ENCODE measurements around the gene SYT2. TPM values are rescaled to one million over a fixed set of nuclear protein-coding genes. Genes with fewer than 3 reads are reported as not detected.
"Not testable (repeated sequence)": the region's sequence is repeated elsewhere in the genome, so short reads cannot be mapped to it uniquely, and the experiment has no call there.

The SYT2 gene
- total RNA-seq, 1 donor = not detected

DNA sequence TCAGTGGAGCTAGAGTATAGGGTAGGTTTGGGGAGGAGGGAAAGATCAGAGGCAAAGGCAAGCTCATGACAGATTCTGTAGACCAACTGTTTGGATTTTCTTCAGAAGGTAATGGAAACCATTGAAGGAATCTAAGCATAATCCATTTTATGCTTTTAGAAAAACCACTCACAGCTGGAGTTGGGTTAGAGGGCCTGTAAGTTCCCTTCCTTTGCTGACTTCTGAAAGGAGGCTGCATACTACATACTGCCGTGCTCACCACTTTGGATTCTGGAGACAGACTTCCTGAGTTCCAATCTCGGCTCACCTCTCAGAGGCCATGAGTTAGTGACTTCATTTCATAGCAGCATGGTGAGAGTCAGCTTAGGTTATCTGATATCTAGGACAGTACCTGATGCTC is 6.4 kb upstream of the SYT2 start:
- no peak for DNase-seq (ENCODE audit: low read depth)
- TF ChIP-seq CTCF (IDR thresholded peaks at IDR 0.05; ENCODE audit: insufficient read depth, low read length) = no peak
- no peak overlapping the region for H3K4me3 ChIP-seq (ENCODE audit: low read depth, low read length)

DNA sequence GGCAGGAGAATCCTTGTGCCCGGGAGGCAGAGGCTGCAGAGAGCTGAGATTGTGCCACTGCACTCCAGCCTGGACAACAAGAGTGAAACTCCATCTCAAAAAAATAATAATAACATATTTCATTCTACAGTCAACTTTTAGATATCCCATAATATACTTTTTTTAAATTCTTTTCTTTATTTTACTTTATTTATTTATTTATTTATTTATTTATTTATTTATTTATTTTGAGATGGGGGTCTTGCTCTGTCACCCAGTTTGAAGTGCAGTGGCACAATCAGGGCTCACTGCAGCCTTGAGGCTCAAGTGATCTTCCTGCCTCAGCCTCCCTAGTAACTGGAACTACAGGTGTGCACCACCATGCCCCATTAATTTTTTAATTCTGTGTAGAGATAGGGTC is 3.9 kb upstream of the SYT2 start:
- H3K4me3 ChIP-seq (ENCODE audit: low read depth, low read length); DNase-seq (ENCODE audit: low read depth): not testable (repeated sequence)

- H3K4me3 ChIP-seq (ENCODE audit: low read depth, low read length) = no peak overlapping the region
- no peak for TF ChIP-seq CTCF (IDR thresholded peaks at IDR 0.05; ENCODE audit: insufficient read depth, low read length)
- DNase-seq (ENCODE audit: low read depth) = peak; percentile 17
Observed at GRCh38 chr1:202713110-202713509, 2.9 kb upstream of the SYT2 start.

GRCh38 chr1:202711949-202712635 is 1.8 kb upstream of the SYT2 start:
- DNase-seq (ENCODE audit: low read depth) = no peak
- no peak for TF ChIP-seq CTCF (IDR thresholded peaks at IDR 0.05; ENCODE audit: insufficient read depth, low read length)
- no peak overlapping the region for H3K4me3 ChIP-seq (ENCODE audit: low read depth, low read length)

DNA sequence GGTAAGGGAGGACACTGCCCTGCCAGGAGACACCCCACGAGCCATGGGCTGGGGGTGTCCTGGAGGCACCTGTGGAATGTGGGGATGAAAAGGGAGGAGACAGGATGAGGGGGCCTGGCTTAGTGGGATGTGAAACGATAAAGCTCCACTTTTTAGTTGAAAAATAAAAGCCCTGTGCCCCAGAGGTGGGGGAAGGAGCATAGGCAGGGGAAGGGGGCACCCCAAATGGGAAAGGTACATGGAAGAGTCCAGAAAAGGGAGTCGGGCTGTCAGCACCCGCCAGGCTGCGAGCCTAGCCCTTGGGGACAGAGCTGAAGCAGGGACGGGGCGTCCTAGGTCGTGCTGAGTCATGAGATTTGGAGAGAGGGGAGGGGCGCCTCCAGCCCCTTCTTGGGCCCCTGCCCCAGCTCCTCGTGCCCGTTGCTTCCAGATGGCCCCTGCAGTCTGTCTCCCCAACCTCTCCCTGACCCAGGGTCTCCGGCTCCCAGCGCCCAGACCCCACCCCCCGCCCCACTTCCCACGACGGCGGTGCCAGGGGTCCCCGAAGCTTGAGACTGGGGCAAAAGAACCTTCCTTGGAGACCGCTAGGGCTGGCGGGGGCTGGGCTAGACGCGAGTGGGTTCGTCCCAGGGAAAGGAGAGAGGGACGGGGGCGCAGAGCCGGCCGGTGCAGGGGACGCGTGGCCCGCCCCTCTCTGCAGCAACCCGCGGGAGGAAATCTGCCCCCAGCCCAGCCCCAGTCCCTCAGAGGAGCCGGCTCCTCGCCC is 795 bp downstream of the SYT2 start:
- no peak overlapping the region for H3K4me3 ChIP-seq (ENCODE audit: low read depth, low read length)
- TF ChIP-seq CTCF (IDR thresholded peaks at IDR 0.05; ENCODE audit: insufficient read depth, low read length) = no peak
- no peak for DNase-seq (ENCODE audit: low read depth)

- DNase-seq (ENCODE audit: low read depth) = no peak
- H3K4me3 ChIP-seq (ENCODE audit: low read depth, low read length) = no peak overlapping the region
- no peak for TF ChIP-seq CTCF (IDR thresholded peaks at IDR 0.05; ENCODE audit: insufficient read depth, low read length)
Observed at GRCh38 chr1:202708456-202709275, 1.6 kb downstream of the SYT2 start.

GRCh38 chr1:202706851-202707250 is 3.4 kb downstream of the SYT2 start:
- TF ChIP-seq CTCF (IDR thresholded peaks at IDR 0.05; ENCODE audit: insufficient read depth, low read length) = no peak
- DNase-seq (ENCODE audit: low read depth) = no peak
- no peak overlapping the region for H3K4me3 ChIP-seq (ENCODE audit: low read depth, low read length)
